ENCODE results near the gene POU2F2. TPM values are rescaled to one million over a fixed set of nuclear protein-coding genes. Genes with fewer than 3 reads are reported as not detected.
"Not testable (repeated sequence)": the region's sequence is repeated elsewhere in the genome, so short reads cannot be mapped to it uniquely, and the experiment has no call there.

Gene POU2F2
- total RNA-seq, 2 experiments from 2014 or later = 33.5 to 59.5 TPM

- H3K4me3 ChIP-seq (ENCODE audit: low read depth, low read length, poor library complexity, severe bottlenecking) = no peak overlapping the region
- no peak overlapping the region for H3K4me2 ChIP-seq (ENCODE audit: low read length)
- CTCF ChIA-PET (ENCODE audit: unreplicated experiment) = no interaction called here
- H2AFZ ChIP-seq (ENCODE audit: low read length) = no peak overlapping the region
- H3K9me2 ChIP-seq (ENCODE audit: insufficient read depth, low read length) = no peaks in the 10 kb centered on the region
- BruUV-seq (replicated peaks) = no TSS peak
- POLR2A ChIA-PET = interaction anchor here (0.6 to 1.1 kb wide), 2 partner anchors 11 to 20 kb away, joined by 3 read pairs; no protein-coding TSS in a partner anchor
- peaks cover 87% of the 10 kb centered on the region for H3K36me3 ChIP-seq (ENCODE audit: insufficient read depth, low read length)
- intact Hi-C loops (cut with micrococcal nuclease; ENCODE audit: unreplicated experiment) = no loop called here
- H4K20me1 ChIP-seq (ENCODE audit: insufficient read depth, low read length) = no peaks in the 10 kb centered on the region
- no peak overlapping the region for H3K27ac ChIP-seq (ENCODE audit: low read depth, low read length, poor library complexity, severe bottlenecking)
- peaks cover 2% of the 10 kb centered on the region for H3K4me1 ChIP-seq (ENCODE audit: insufficient read depth, low read length, poor library complexity, severe bottlenecking)
- no peaks in the 10 kb centered on the region for H3K9me3 ChIP-seq (ENCODE audit: low read length)
- DNase-seq (ENCODE audit: low spot score) = no peak
- peaks cover 3% of the 10 kb centered on the region; the same call in 1 of the 2 replicates for H3K79me2 ChIP-seq (ENCODE audit: insufficient read depth, low read depth, low read length)
- TF ChIP-seq CTCF (conservative IDR thresholded peaks at IDR 0.05; ENCODE audit: low read length) (no peak), EZH2phosphoT487 (IDR thresholded peaks at IDR 0.05; ENCODE audit: borderline replicate concordance, low read depth, low read length) (no peak)
Observed at GRCh38 chr19:42102877-42103276, 29.4 kb downstream of the POU2F2 start.

- intact Hi-C loops (cut with micrococcal nuclease; ENCODE audit: unreplicated experiment); H4K20me1 ChIP-seq (ENCODE audit: insufficient read depth, low read length): not testable (repeated sequence)
Observed at GRCh38 chr19:42100241-42100640, 32.0 kb downstream of the POU2F2 start.

GRCh38 chr19:42099336-42099925 is 32.8 kb downstream of the POU2F2 start:
- no peak overlapping the region for H3K4me2 ChIP-seq (ENCODE audit: low read length)

More at GRCh38 chr19:42100241-42100640, 32.0 kb downstream of the POU2F2 start:
- DNase-seq (ENCODE audit: low spot score); CTCF ChIA-PET (ENCODE audit: unreplicated experiment); H3K9me3 ChIP-seq (ENCODE audit: low read length); BruUV-seq (replicated peaks); H3K27ac ChIP-seq (ENCODE audit: low read depth, low read length, poor library complexity, severe bottlenecking); H3K9me2 ChIP-seq (ENCODE audit: insufficient read depth, low read length); H3K4me2 ChIP-seq (ENCODE audit: low read length); H3K4me1 ChIP-seq (ENCODE audit: insufficient read depth, low read length, poor library complexity, severe bottlenecking); POLR2A ChIA-PET; H2AFZ ChIP-seq (ENCODE audit: low read length); H3K79me2 ChIP-seq (ENCODE audit: insufficient read depth, low read depth, low read length); H3K4me3 ChIP-seq (ENCODE audit: low read depth, low read length, poor library complexity, severe bottlenecking): not testable (repeated sequence)
- H3K36me3 ChIP-seq (ENCODE audit: insufficient read depth, low read length) = peaks cover 94% of the 10 kb centered on the region

More at GRCh38 chr19:42099336-42099925, 32.8 kb downstream of the POU2F2 start:
- Histone ChIP-seq H3K79me2 (ENCODE audit: insufficient read depth, low read depth, low read length) (no peaks in the 10 kb centered on the region), H3K4me3 (ENCODE audit: low read depth, low read length, poor library complexity, severe bottlenecking) (no peak overlapping the region), H3K9me3 (ENCODE audit: low read length) (no peaks in the 10 kb centered on the region), H3K27ac (ENCODE audit: low read depth, low read length, poor library complexity, severe bottlenecking) (no peak overlapping the region), H4K20me1 (ENCODE audit: insufficient read depth, low read length) (no peaks in the 10 kb centered on the region), H3K9me2 (ENCODE audit: insufficient read depth, low read length) (no peaks in the 10 kb centered on the region), H2AFZ (ENCODE audit: low read length) (no peak overlapping the region), H3K4me1 (ENCODE audit: insufficient read depth, low read length, poor library complexity, severe bottlenecking) (no peaks in the 10 kb centered on the region), H3K36me3 (ENCODE audit: insufficient read depth, low read length) (peaks cover 94% of the 10 kb centered on the region)
- CTCF ChIA-PET (ENCODE audit: unreplicated experiment) = no interaction called here
- no TSS peak for BruUV-seq (replicated peaks)
- no peak for DNase-seq (ENCODE audit: low spot score)
- TF ChIP-seq EZH2phosphoT487 (IDR thresholded peaks at IDR 0.05; ENCODE audit: borderline replicate concordance, low read depth, low read length) (no peak), CTCF (conservative IDR thresholded peaks at IDR 0.05; ENCODE audit: low read length) (no peak)
- intact Hi-C loops (cut with micrococcal nuclease; ENCODE audit: unreplicated experiment) = no loop called here
- POLR2A ChIA-PET = no interaction called here

Measured in OCI-LY7 (cell line).